Breast epithelium (tissue), 4 donors: Measurements from ENCODE around the gene FIZ1. TPM values are rescaled to one million over a fixed set of nuclear protein-coding genes. Genes with fewer than 3 reads are reported as not detected.

ENCODE experiments used
- DNase-seq, 2 donors: peaks; one replicate each; pipeline ENCODE4 v3.0.0-alpha.2; 2019; ENCODE audit warnings: low spot score in 2 of 2
- H3K27ac ChIP-seq, 2 donors: fragments of 200-600 bp; sonication (generic) in 1 of 2; one replicate each; pipeline ENCODE4 v1.5.1; 2016 to 2019; ENCODE audit warnings: mild to moderate bottlenecking in 1 of 2
- H3K27me3 ChIP-seq, 2 donors: fragments of 200-600 bp; sonication (generic) in 1 of 2; one replicate each; pipeline versions ENCODE4 v1.5.1 to v1.6.0; 2017 to 2019; ENCODE audit warnings: control low read depth in 1 of 2, mild to moderate bottlenecking in 1 of 2
- H3K36me3 ChIP-seq: fragments of 200-600 bp; one replicate; pipeline ENCODE4 v1.5.1; 2019
- H3K4me1 ChIP-seq, 2 donors: fragments of 200-600 bp; sonication (generic); one replicate each; pipeline ENCODE4 v1.5.1; 2016 to 2019; ENCODE audit warnings: control low read depth in 1 of 2
- H3K4me3 ChIP-seq, 3 donors: fragments of 200-600 bp; sonication (generic); 1 replicate in 2 of 3; 2 replicates in 1 of 3; pipeline ENCODE4 v1.5.1; 2016 to 2019; ENCODE audit warnings: mild to moderate bottlenecking in 3 of 3, moderate library complexity in 2 of 3
- H3K9me3 ChIP-seq, 2 donors: fragments of 200-600 bp; sonication (generic) in 1 of 2; one replicate each; pipeline ENCODE4 v1.5.1; 2016 to 2019; ENCODE audit warnings: control low read depth in 1 of 2
- CTCF ChIP-seq, 3 donors: fragments of 450-650 bp; IDR thresholded peaks; one replicate each; pipeline ENCODE4 v1.5.1; 2016 to 2017; ENCODE audit warnings: antibody characterized with exemption in 3 of 3, mild to moderate bottlenecking in 3 of 3, moderate library complexity in 3 of 3
- POLR2A ChIP-seq: fragments of 450-650 bp; IDR thresholded peaks from one replicate; pipeline ENCODE4 v1.6.1; 2016; ENCODE audit warnings: antibody characterized with exemption, mild to moderate bottlenecking, moderate library complexity
- POLR2AphosphoS5 ChIP-seq, 3 donors: sonication (generic); formaldehyde crosslinking; IDR thresholded peaks; one replicate each; pipeline ENCODE4 v1.6.1; 2017; ENCODE audit warnings: antibody characterized with exemption in 3 of 3
- intact Hi-C: fragments of 100-400 bp; cut with DNase I; formaldehyde crosslinking; loops from one replicate; pipeline ENCODE4 v1.15.1; 2023; ENCODE audit warnings: low total_unique reads
- total RNA-seq, 3 donors: library from RNA; depleted of rRNA; stranded (reverse); fragments of >200 nt; gene quantifications; one replicate each; pipeline ENCODE4 v1.1.0, GENCODE V29; 2016

Gene FIZ1
- total RNA-seq, 3 donors from 2014 or later: 3.7 to 7.5 (median 6.1) TPM

GRCh38 chr19:55544776-55545439, 54.4 kb downstream of the FIZ1 start:
- Histone ChIP-seq H3K9me3 (no peaks in the 10 kb centered on the region), H3K27me3 (no peaks in the 10 kb centered on the region), H3K27ac (no peak overlapping the region), H3K4me1 (peaks cover 0 to 6% of the 10 kb centered on the region in 2 donors), H3K4me3 (no peak overlapping the region), H3K36me3 (no peaks in the 10 kb centered on the region)
- DNase-seq: no peak
- TF ChIP-seq POLR2AphosphoS5 (IDR thresholded peaks at IDR 0.05): no peak
- TF ChIP-seq CTCF (IDR thresholded peaks at IDR 0.05): no peak
- TF ChIP-seq POLR2A: no peak
- intact Hi-C loops: no loop called here

GRCh38 chr19:55544014-55544413, 55.3 kb downstream of the FIZ1 start:
- H3K27ac ChIP-seq: no peak overlapping the region
- H3K4me3 ChIP-seq: no peak overlapping the region
- intact Hi-C loops: no loop called here
- H3K27me3 ChIP-seq: no peaks in the 10 kb centered on the region
- H3K36me3 ChIP-seq: no peaks in the 10 kb centered on the region
- TF ChIP-seq POLR2AphosphoS5 (IDR thresholded peaks at IDR 0.05): no peak
- H3K9me3 ChIP-seq: no peaks in the 10 kb centered on the region
- no peak for DNase-seq
- H3K4me1 ChIP-seq: peaks cover 0 to 6% of the 10 kb centered on the region in 2 donors

- no peak overlapping the region for H3K27ac ChIP-seq
- TF ChIP-seq POLR2A (no peak), CTCF (IDR thresholded peaks at IDR 0.05) (no peak), POLR2AphosphoS5 (IDR thresholded peaks at IDR 0.05) (no peak)
- H3K4me1 ChIP-seq: peaks cover 0 to 6% of the 10 kb centered on the region in 2 donors
- DNase-seq: no peak
- H3K9me3 ChIP-seq: no peaks in the 10 kb centered on the region
- H3K4me3 ChIP-seq: no peak overlapping the region
- H3K27me3 ChIP-seq: no peaks in the 10 kb centered on the region
- H3K36me3 ChIP-seq: no peaks in the 10 kb centered on the region
- intact Hi-C loops: no loop called here
Observed at GRCh38 chr19:55543567-55543966, 55.8 kb downstream of the FIZ1 start.

GRCh38 chr19:55542292-55542855, 56.9 kb downstream of the FIZ1 start:
- Histone ChIP-seq H3K27ac (no peak overlapping the region), H3K36me3 (no peaks in the 10 kb centered on the region), H3K4me3 (no peak overlapping the region), H3K9me3 (no peaks in the 10 kb centered on the region), H3K4me1 (peaks cover 0 to 6% of the 10 kb centered on the region in 2 donors), H3K27me3 (no peaks in the 10 kb centered on the region)
- intact Hi-C loops: no loop called here
- TF ChIP-seq POLR2A: no peak
- TF ChIP-seq CTCF (IDR thresholded peaks at IDR 0.05): no peak
- TF ChIP-seq POLR2AphosphoS5 (IDR thresholded peaks at IDR 0.05): no peak
- DNase-seq: no peak

Other genes with a start within 250 kb of the FIZ1 start
- gene COX6B2, start 244.8 kb downstream of the FIZ1 start, total RNA-seq: 1 to 10 TPM in 1 of 3 donors, under 1 TPM in 1, not detected in 1; 0.73 to 1.3 TPM
- not detected for gene GARIN5B, start 236.3 kb downstream of the FIZ1 start, total RNA-seq
- gene IL11, start 229.1 kb downstream of the FIZ1 start, total RNA-seq: 1 to 10 TPM in 1 of 3 donors, under 1 TPM in 1, not detected in 1; 0.29 to 1.3 TPM
- not detected for gene TMEM190, start 222.7 kb downstream of the FIZ1 start, total RNA-seq
- gene TMEM238, start 215.2 kb downstream of the FIZ1 start, total RNA-seq: 10 to 100 TPM in 1 of 3 donors, 1 to 10 TPM in 2; 4.5 to 12.7 (median 9.8) TPM
- gene RPL28, start 213.6 kb downstream of the FIZ1 start, total RNA-seq: 100 to 1,000 TPM; 462 to 673 (median 471) TPM
- 1 to 10 TPM; 7.2 to 9.0 (median 8.9) TPM for gene UBE2S, start 191.7 kb downstream of the FIZ1 start, total RNA-seq
- under 1 TPM in 1 of 3 donors, not detected in 2; 0.29 TPM for gene SHISA7, start 156.2 kb downstream of the FIZ1 start, total RNA-seq
- gene ISOC2, start 137.9 kb downstream of the FIZ1 start, total RNA-seq: 10 to 100 TPM; 42.7 to 71.5 (median 57.0) TPM
- gene C19orf85, start 134.8 kb downstream of the FIZ1 start, total RNA-seq: not detected
- 1 to 10 TPM; 2.1 to 4.4 (median 4.3) TPM for gene ZNF628, start 122.9 kb downstream of the FIZ1 start, total RNA-seq
- gene NAT14, start 114.3 kb downstream of the FIZ1 start, total RNA-seq: 10 to 100 TPM in 2 of 3 donors, 1 to 10 TPM in 1; 1.9 to 11.3 (median 10.8) TPM
- gene SSC5D, start 111.1 kb downstream of the FIZ1 start, total RNA-seq: 1 to 10 TPM; 3.6 to 7.2 (median 3.8) TPM
- not detected for gene SBK2, start 62.4 kb downstream of the FIZ1 start, total RNA-seq
- gene SBK3, start 54.0 kb downstream of the FIZ1 start, total RNA-seq: 1 to 10 TPM in 1 of 3 donors, not detected in 2; 1.3 TPM
- 1 to 10 TPM; 1.6 to 2.3 (median 1.6) TPM for gene ZNF579, start 18.7 kb downstream of the FIZ1 start, total RNA-seq
- 10 to 100 TPM; 22.3 to 25.6 (median 25.4) TPM for gene ZNF524, start 771 bp upstream of the FIZ1 start, total RNA-seq
- 1 to 10 TPM; 3.2 to 5.0 (median 3.9) TPM for gene ZNF865, start 6.1 kb upstream of the FIZ1 start, total RNA-seq
- 1 to 10 TPM; 2.6 to 6.7 (median 4.9) TPM for gene ZNF784, start 25.0 kb upstream of the FIZ1 start, total RNA-seq
- gene ZNF580, start 41.5 kb upstream of the FIZ1 start, total RNA-seq: 10 to 100 TPM; 21.0 to 24.3 (median 22.4) TPM
- 10 to 100 TPM; 10.7 to 16.8 (median 16.7) TPM for gene ZNF581, start 44.1 kb upstream of the FIZ1 start, total RNA-seq
- 10 to 100 TPM in 2 of 3 donors, 1 to 10 TPM in 1; 7.9 to 10.5 (median 10.2) TPM for gene CCDC106, start 48.7 kb upstream of the FIZ1 start, total RNA-seq
- gene U2AF2, start 55.5 kb upstream of the FIZ1 start, total RNA-seq: 10 to 100 TPM; 82.5 to 93.4 (median 85.3) TPM
- gene EPN1, start 75.7 kb upstream of the FIZ1 start, total RNA-seq: 10 to 100 TPM; 22.2 to 47.2 (median 27.5) TPM
- not detected for gene NLRP9, start 138.9 kb upstream of the FIZ1 start, total RNA-seq
- gene RFPL4A, start 159.6 kb upstream of the FIZ1 start, total RNA-seq: not detected
- not detected for gene RFPL4AL1, start 169.6 kb upstream of the FIZ1 start, total RNA-seq
- gene NLRP11, start 232.5 kb upstream of the FIZ1 start, total RNA-seq: under 1 TPM in 1 of 3 donors, not detected in 2; 0.33 TPM
- not detected for gene NLRP4, start 237.0 kb upstream of the FIZ1 start, total RNA-seq